Epithelial cell of esophagus (primary cell): Measurements from ENCODE around the gene SELL.
"Not testable (repeated sequence)": the region's sequence is repeated elsewhere in the genome, so short reads cannot be mapped to it uniquely, and the experiment has no call there.

Experiments used
- DNase-seq: peaks from one replicate; pipeline ENCODE4 v3.0.0; 2010; ENCODE audit warnings: low read depth
- H3K4me3 ChIP-seq: 2 replicates; pipeline ENCODE4 v1.5.1; 2011; ENCODE audit warnings: mild to moderate bottlenecking, low read length, control low read depth
- CTCF ChIP-seq: IDR thresholded peaks from 2 replicates; pipeline ENCODE4 v1.5.1; 2011; ENCODE audit warnings: low read depth, mild to moderate bottlenecking, low read length, control low read depth, inconsistent platforms; ENCODE audit not compliant: insufficient read depth; ENCODE audit errors: missing control alignments

Gene SELL

DNA sequence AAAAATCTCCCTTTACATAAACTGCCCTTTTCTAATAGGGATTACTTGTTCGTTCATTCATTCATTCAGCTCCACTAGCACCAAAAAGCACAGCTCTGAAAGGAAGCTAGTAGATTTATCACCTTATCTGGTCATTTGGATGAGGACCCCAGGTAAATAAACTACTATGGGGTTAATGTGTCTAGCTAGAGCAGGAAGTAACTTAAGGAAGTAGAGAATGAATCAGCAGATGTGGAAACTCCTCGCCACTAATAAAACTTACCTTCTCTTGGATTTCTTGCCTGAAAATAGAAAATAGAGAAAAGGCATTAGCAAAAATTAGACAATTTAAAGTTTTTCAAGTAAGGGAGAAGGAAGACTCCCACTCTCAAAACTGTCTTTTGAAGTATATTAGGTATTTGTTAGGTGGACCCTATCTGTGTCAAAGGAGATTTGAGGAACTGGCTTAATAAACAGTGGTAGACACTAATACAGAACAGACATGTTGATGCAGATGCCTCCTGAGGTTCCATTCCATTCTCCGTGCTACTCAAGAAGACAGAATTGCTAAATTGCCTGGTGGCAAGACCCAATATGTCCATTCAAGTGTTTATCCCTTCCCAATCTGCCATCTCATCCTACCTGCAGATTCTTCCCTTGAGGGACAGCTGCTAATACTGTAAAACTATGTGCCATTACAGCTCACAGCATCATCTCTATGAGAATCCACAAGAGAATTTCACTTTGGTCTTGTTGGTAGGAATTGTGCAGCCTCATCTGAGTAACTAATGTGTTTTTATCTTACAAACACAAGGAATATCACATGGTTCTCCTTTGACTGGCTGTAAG is 14.9 kb downstream of the SELL start:
- no peak overlapping the region for H3K4me3 ChIP-seq
- DNase-seq: peak; percentile 30
- TF ChIP-seq CTCF: no peak

GRCh38 chr1:169694304-169695075 is 16.9 kb downstream of the SELL start:
- H3K4me3 ChIP-seq: no peak overlapping the region
- TF ChIP-seq CTCF: no peak
- DNase-seq: no peak

DNA sequence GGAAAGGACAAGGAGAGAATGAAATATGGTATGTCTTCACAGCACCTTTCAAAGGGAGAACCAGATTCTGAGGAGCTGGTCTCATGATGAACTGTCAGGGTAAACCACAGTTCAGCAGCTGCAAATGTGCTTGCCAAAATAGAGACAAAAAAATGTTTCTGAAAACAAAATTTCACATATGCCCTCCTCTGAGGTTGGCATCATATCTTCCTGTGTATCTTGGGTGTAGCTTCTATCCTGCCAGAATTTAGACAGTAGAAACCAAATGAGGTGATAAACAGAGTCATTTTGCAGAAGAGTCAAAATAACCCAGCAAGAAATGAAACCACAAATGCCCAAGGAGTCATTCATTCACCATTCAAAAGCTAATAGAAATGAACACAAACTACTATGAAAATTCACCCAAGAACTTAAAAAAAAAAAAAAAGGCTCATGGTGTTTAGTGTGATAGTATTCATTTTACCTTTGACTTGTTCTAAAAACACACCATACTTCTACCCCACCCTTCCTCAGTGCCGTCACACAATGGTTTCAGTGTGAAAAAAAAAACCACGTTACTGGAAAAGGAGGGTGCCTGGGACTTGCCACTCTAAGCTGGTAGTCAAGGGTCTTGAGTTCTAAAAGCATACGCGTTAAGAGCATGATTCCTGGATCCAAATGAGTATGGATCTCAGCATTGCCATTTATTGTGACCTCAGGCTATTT is 18.5 kb downstream of the SELL start:
- no peak for DNase-seq
- TF ChIP-seq CTCF: no peak
- no peak overlapping the region for H3K4me3 ChIP-seq

DNA sequence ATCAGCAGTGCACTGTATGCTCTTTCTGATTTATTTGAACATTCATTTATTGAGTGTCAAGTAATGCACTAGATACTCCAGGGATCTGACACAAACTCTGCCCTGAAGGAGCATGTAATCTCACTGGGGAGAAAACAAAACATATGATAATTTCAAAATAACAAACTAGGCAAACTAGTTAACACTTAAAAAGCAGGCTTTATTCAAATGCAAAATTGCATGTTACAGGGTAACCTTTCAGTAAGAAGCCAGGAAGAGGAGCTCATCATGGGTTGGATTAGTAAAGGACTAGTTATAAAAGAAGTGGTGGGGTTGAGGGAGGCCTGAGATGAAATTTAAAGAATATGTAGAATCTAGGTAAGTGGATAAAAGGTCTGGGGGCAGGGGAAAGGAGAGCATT is 20.9 kb downstream of the SELL start:
- no peak overlapping the region for H3K4me3 ChIP-seq
- DNase-seq: no peak
- TF ChIP-seq CTCF: no peak

DNA sequence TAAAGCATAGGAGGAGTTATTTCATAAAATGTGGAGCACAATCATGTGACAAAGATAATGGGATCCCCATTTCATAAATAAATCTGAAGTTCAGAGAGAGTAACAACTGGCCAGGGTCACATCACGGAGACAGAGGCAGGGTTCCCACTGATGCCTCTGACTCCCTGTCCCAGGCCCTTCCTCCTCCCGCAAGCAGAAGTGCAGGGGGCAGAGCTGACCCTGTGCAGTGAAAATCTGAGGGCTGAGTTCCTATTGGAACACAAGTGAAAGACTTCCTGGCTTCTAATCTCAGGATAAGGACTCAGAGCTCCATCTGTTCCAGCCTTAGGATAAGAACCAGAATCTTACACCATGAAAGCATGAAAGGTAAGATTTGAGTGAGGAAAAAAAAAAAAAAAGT is 22.0 kb downstream of the SELL start:
- H3K4me3 ChIP-seq: no peak overlapping the region
- no peak for TF ChIP-seq CTCF
- no peak for DNase-seq

DNA sequence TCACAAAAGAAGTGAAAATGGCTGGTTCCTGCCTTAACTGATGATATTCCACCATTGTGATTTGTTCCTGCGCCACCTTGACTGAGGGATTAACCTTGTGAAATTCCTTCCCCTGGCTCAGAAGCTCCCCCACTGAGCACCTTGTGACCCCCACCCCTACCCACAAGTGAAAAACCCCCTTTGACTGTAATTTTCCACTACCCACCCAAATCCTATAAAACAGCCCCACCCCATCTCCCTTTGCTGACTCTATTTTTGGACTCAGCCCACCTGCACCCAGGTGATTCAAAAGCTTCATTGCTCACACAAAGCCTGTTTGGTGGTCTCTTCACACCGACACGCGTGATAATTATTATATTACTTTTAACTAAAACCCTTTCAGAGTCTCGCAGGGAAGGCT is 23.0 kb downstream of the SELL start:
- H3K4me3 ChIP-seq, DNase-seq: not testable (repeated sequence)

DNA sequence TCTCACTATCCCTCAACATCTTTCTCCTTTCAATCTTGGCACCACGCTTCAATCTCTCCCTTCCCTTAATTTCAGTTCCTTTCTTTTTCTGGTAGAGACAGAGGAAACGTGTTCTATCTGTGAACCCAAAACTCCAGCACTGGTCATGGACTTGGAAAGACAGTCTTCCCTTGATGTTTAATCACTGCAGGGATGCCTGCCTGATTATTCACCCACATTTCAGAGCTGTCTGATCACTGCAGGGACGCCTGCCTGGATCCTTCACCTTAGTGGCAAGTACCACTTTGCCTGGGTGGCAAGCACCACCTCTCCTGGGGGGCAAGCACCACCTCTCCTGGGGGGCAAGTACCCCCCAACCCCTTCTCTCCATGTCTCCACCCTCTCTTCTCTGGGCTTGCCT is 27.8 kb downstream of the SELL start:
- no peak for TF ChIP-seq CTCF
- H3K4me3 ChIP-seq: no peak overlapping the region
- DNase-seq: peak; percentile 42

GRCh38 chr1:169683168-169683567 is 28.3 kb downstream of the SELL start:
- not testable (repeated sequence) for H3K4me3 ChIP-seq

More at GRCh38 chr1:169683168-169683567, 28.3 kb downstream of the SELL start:
- DNase-seq: not testable (repeated sequence)
